Activated T-helper 2 cell treated with anti-CD3 and anti-CD28 coated beads, Interferon-gamma antibody, Interleukin-2, Interleukin-4, amounts not matched to agents 10 μg/mL and 5 μg/mL and 100 μg/mL, durations not matched to agents 14 hours and 24 hours and 36 hours (primary cell): Measurements from ENCODE around the gene UNC45B. TPM values are rescaled to one million over a fixed set of nuclear protein-coding genes. Genes with fewer than 3 reads are reported as not detected.

ENCODE experiments used
- DNase-seq: peaks from one replicate; pipeline ENCODE4 v3.0.0; 2021; ENCODE audit warnings: low spot score
- H3K27ac Mint-ChIP-seq: one replicate; pipeline ENCODE4 v1.8.0; 2021; ENCODE audit warnings: mixed read lengths
- H3K27me3 Mint-ChIP-seq: one replicate; pipeline ENCODE4 v1.8.0; 2021; ENCODE audit warnings: low read depth, mixed read lengths
- H3K36me3 Mint-ChIP-seq: one replicate; pipeline ENCODE4 v1.8.0; 2021; ENCODE audit warnings: low read depth, mixed read lengths
- H3K4me1 Mint-ChIP-seq: one replicate; pipeline ENCODE4 v1.8.0; 2021; ENCODE audit warnings: low read depth, mixed read lengths
- H3K4me3 Mint-ChIP-seq: one replicate; pipeline ENCODE4 v1.8.0; 2021; ENCODE audit warnings: low read depth, mild to moderate bottlenecking, moderate library complexity, mixed read lengths
- H3K9me3 Mint-ChIP-seq: one replicate; pipeline ENCODE4 v1.8.0; 2021; ENCODE audit warnings: mixed read lengths
- intact Hi-C: fragments of 100-400 bp; cut with micrococcal nuclease; formaldehyde crosslinking; loops from one replicate; pipeline ENCODE4 v1.15.1; 2023
- total RNA-seq: library from RNA; stranded (reverse); gene quantifications from 2 replicates; pipeline ENCODE4 v1.2.3, GENCODE V29; 2022

Gene UNC45B
- total RNA-seq, 1 donor from 2014 or later = not detected

GRCh38 chr17:35127751-35128514 is 19.7 kb upstream of the UNC45B start:
- Mint-ChIP-seq H3K9me3 (no peaks in the 10 kb centered on the region), H3K4me1 (no peaks in the 10 kb centered on the region), H3K27me3 (no peaks in the 10 kb centered on the region), H3K36me3 (peaks cover 16% of the 10 kb centered on the region), H3K4me3 (no peak overlapping the region), H3K27ac (no peak overlapping the region)
- DNase-seq = no peak
- intact Hi-C loops = loop anchor here (10.0 kb wide), 1 partner anchor 703 kb away; no protein-coding TSS in a partner anchor

- H3K27ac Mint-ChIP-seq = no peak overlapping the region
- H3K4me3 Mint-ChIP-seq = no peak overlapping the region
- H3K4me1 Mint-ChIP-seq = no peaks in the 10 kb centered on the region
- H3K27me3 Mint-ChIP-seq = no peaks in the 10 kb centered on the region
- no peaks in the 10 kb centered on the region for H3K9me3 Mint-ChIP-seq
- intact Hi-C loops = loop anchor here (10.0 kb wide), 1 partner anchor 705 kb away; no protein-coding TSS in a partner anchor
- no peak for DNase-seq
- H3K36me3 Mint-ChIP-seq = peaks cover 28% of the 10 kb centered on the region
Measured at GRCh38 chr17:35129154-35129972, 18.3 kb upstream of the UNC45B start.

GRCh38 chr17:35129973-35130351 is 17.7 kb upstream of the UNC45B start:
- Mint-ChIP-seq H3K27ac (no peak overlapping the region), H3K36me3 (peaks cover 34% of the 10 kb centered on the region), H3K4me1 (no peaks in the 10 kb centered on the region), H3K9me3 (no peaks in the 10 kb centered on the region), H3K27me3 (no peaks in the 10 kb centered on the region), H3K4me3 (no peak overlapping the region)
- intact Hi-C loops = loop anchor here (10.0 kb wide), 1 partner anchor 705 kb away; no protein-coding TSS in a partner anchor
- DNase-seq = no peak

GRCh38 chr17:35130392-35130791 is 17.2 kb upstream of the UNC45B start:
- peaks cover 39% of the 10 kb centered on the region for H3K36me3 Mint-ChIP-seq
- no peaks in the 10 kb centered on the region for H3K27me3 Mint-ChIP-seq
- no peak overlapping the region for H3K27ac Mint-ChIP-seq
- no peak overlapping the region for H3K4me3 Mint-ChIP-seq
- no peaks in the 10 kb centered on the region for H3K9me3 Mint-ChIP-seq
- intact Hi-C loops = no loop called here
- no peak for DNase-seq
- no peaks in the 10 kb centered on the region for H3K4me1 Mint-ChIP-seq

GRCh38 chr17:35132099-35132498 is 15.5 kb upstream of the UNC45B start:
- H3K36me3 Mint-ChIP-seq = peaks cover 56% of the 10 kb centered on the region
- DNase-seq = no peak

GRCh38 chr17:35132816-35133550 is 14.6 kb upstream of the UNC45B start:
- Mint-ChIP-seq H3K4me1 (no peaks in the 10 kb centered on the region), H3K27ac (no peak overlapping the region), H3K27me3 (no peaks in the 10 kb centered on the region), H3K4me3 (no peak overlapping the region), H3K9me3 (no peaks in the 10 kb centered on the region), H3K36me3 (peaks cover 65% of the 10 kb centered on the region)
- DNase-seq = no peak
- intact Hi-C loops = no loop called here

More at GRCh38 chr17:35132099-35132498, 15.5 kb upstream of the UNC45B start:
- no peaks in the 10 kb centered on the region for H3K9me3 Mint-ChIP-seq
- intact Hi-C loops = no loop called here
- H3K27me3 Mint-ChIP-seq = no peaks in the 10 kb centered on the region
- no peak overlapping the region for H3K4me3 Mint-ChIP-seq
- H3K27ac Mint-ChIP-seq = no peak overlapping the region
- H3K4me1 Mint-ChIP-seq = no peaks in the 10 kb centered on the region

- no peaks in the 10 kb centered on the region for H3K27me3 Mint-ChIP-seq
- no peak overlapping the region for H3K4me3 Mint-ChIP-seq
- H3K36me3 Mint-ChIP-seq = peaks cover 83% of the 10 kb centered on the region
- no peaks in the 10 kb centered on the region for H3K4me1 Mint-ChIP-seq
- intact Hi-C loops = no loop called here
- no peaks in the 10 kb centered on the region for H3K9me3 Mint-ChIP-seq
- no peak overlapping the region for H3K27ac Mint-ChIP-seq
- no peak for DNase-seq
Measured at GRCh38 chr17:35135322-35135721, 12.3 kb upstream of the UNC45B start.

- DNase-seq = no peak
- H3K4me1 Mint-ChIP-seq = peaks cover 5% of the 10 kb centered on the region
- no peak overlapping the region for H3K27ac Mint-ChIP-seq
- intact Hi-C loops = no loop called here
- H3K27me3 Mint-ChIP-seq = no peaks in the 10 kb centered on the region
- H3K4me3 Mint-ChIP-seq = no peak overlapping the region
- H3K9me3 Mint-ChIP-seq = no peaks in the 10 kb centered on the region
- H3K36me3 Mint-ChIP-seq = peaks cover 73% of the 10 kb centered on the region
Measured at GRCh38 chr17:35138218-35138617, 9.4 kb upstream of the UNC45B start.

- Mint-ChIP-seq H3K27me3 (no peaks in the 10 kb centered on the region), H3K4me1 (peaks cover 6% of the 10 kb centered on the region), H3K27ac (peak within 1 kb of the TSS; percentile 69), H3K4me3 (peak within 1 kb of the TSS; percentile 82), H3K9me3 (no peaks in the 10 kb centered on the region), H3K36me3 (peaks cover 36% of the 10 kb centered on the region)
- peak; percentile 86 for DNase-seq
- intact Hi-C loops = loop anchor here (5.0 kb wide), 1 partner anchor 70 kb away; no protein-coding TSS in a partner anchor
Measured at GRCh38 chr17:35141681-35142466, 5.7 kb upstream of the UNC45B start, which contains the start of gene NLE1. TSS of gene NLE1 (minus strand) at chr17:35142303. CDS start at chr17:35142275, 28 bp downstream.

- peak overlapping the region; percentile 82 for H3K4me3 Mint-ChIP-seq
- no peaks in the 10 kb centered on the region for H3K27me3 Mint-ChIP-seq
- H3K36me3 Mint-ChIP-seq = peaks cover 31% of the 10 kb centered on the region
- H3K9me3 Mint-ChIP-seq = no peaks in the 10 kb centered on the region
- H3K27ac Mint-ChIP-seq = no peak overlapping the region
- DNase-seq = no peak
- intact Hi-C loops = loop anchor here (5.0 kb wide), 1 partner anchor 70 kb away; no protein-coding TSS in a partner anchor
- peaks cover 6% of the 10 kb centered on the region for H3K4me1 Mint-ChIP-seq
Measured at GRCh38 chr17:35142467-35142796, 5.2 kb upstream of the UNC45B start.

GRCh38 chr17:35144840-35145239 is 2.8 kb upstream of the UNC45B start:
- intact Hi-C loops = loop anchor here (5.0 kb wide), 1 partner anchor 67 kb away; no protein-coding TSS in a partner anchor

More at GRCh38 chr17:35144840-35145239, 2.8 kb upstream of the UNC45B start:
- Mint-ChIP-seq H3K36me3 (peaks cover 8% of the 10 kb centered on the region), H3K27me3 (no peaks in the 10 kb centered on the region), H3K27ac (no peak overlapping the region), H3K4me1 (peaks cover 6% of the 10 kb centered on the region), H3K4me3 (no peak overlapping the region), H3K9me3 (no peaks in the 10 kb centered on the region)
- DNase-seq = no peak
